Mucosa of rectum (tissue), 2 donors: ENCODE results near the gene CHRD.
A peak's percentile ranks its signal among the peaks of the same experiment; 100 is the strongest.
"Not testable (repeated sequence)": the region's sequence is repeated elsewhere in the genome, so short reads cannot be mapped to it uniquely, and the experiment has no call there.

Source experiments
- H3K27ac ChIP-seq, 2 donors: one replicate each; pipeline ENCODE4 v1.7.0; 2013; ENCODE audit warnings: inconsistent platforms in 2 of 2, low read depth in 2 of 2, low read length in 2 of 2
- H3K27me3 ChIP-seq, 2 donors: one replicate each; pipeline ENCODE4 v1.7.0; 2013; ENCODE audit warnings: low read length in 2 of 2; ENCODE audit not compliant: control insufficient read depth in 2 of 2, insufficient read depth in 2 of 2
- H3K36me3 ChIP-seq, 2 donors: one replicate each; pipeline ENCODE4 v1.7.0; 2013; ENCODE audit warnings: low read length in 2 of 2; ENCODE audit not compliant: control insufficient read depth in 2 of 2, insufficient read depth in 2 of 2
- H3K4me1 ChIP-seq, 2 donors: one replicate each; pipeline ENCODE4 v1.7.0; 2013; ENCODE audit warnings: low read length in 2 of 2, mild to moderate bottlenecking in 1 of 2; ENCODE audit not compliant: control insufficient read depth in 2 of 2, insufficient read depth in 2 of 2
- H3K4me3 ChIP-seq, 2 donors: one replicate each; pipeline ENCODE4 v1.7.0; 2013; ENCODE audit warnings: low read length in 2 of 2
- H3K9ac ChIP-seq, 2 donors: one replicate each; pipeline ENCODE4 v1.7.0; 2013; ENCODE audit warnings: low read length in 2 of 2, low read depth in 1 of 2, mild to moderate bottlenecking in 1 of 2
- H3K9me3 ChIP-seq, 2 donors: one replicate each; pipeline ENCODE4 v1.7.0; 2013; ENCODE audit warnings: low read length in 2 of 2; ENCODE audit not compliant: control insufficient read depth in 2 of 2
- donor health status: healthy.
- donor health status: Normal muscosa, but diverticular disease.

CHRD gene

GRCh38 chr3:184337981-184338380 lies 41.9 kb upstream of the CHRD start:
- peak overlapping the region in 1 of 2 donors; percentile 32 for H3K9ac ChIP-seq
- H3K27ac ChIP-seq = peak overlapping the region; percentile 30 to 95
- H3K27me3 ChIP-seq = no peaks in the 10 kb centered on the region
- no peaks in the 10 kb centered on the region for H3K9me3 ChIP-seq
- H3K4me1 ChIP-seq = peaks cover 22 to 25% of the 10 kb centered on the region in 2 donors
- peaks cover 24 to 31% of the 10 kb centered on the region in 2 donors for H3K36me3 ChIP-seq
- peak overlapping the region in 1 of 2 donors; percentile 28 for H3K4me3 ChIP-seq

- Histone ChIP-seq H3K4me1 (peaks cover 22 to 25% of the 10 kb centered on the region in 2 donors), H3K4me3 (peak overlapping the region in 1 of 2 donors; percentile 7), H3K9ac (no peak overlapping the region), H3K27ac (peak overlapping the region; percentile 30 to 95), H3K36me3 (peaks cover 25 to 31% of the 10 kb centered on the region in 2 donors), H3K9me3 (no peaks in the 10 kb centered on the region), H3K27me3 (no peaks in the 10 kb centered on the region)
Observed at GRCh38 chr3:184338511-184338945, 41.3 kb upstream of the CHRD start.

- Histone ChIP-seq H3K4me1 (peaks cover 22 to 25% of the 10 kb centered on the region in 2 donors), H3K9ac (no peak overlapping the region), H3K9me3 (no peaks in the 10 kb centered on the region), H3K27me3 (no peaks in the 10 kb centered on the region), H3K4me3 (peak overlapping the region in 1 of 2 donors; percentile 7), H3K36me3 (peaks cover 22 to 29% of the 10 kb centered on the region in 2 donors), H3K27ac (no peak overlapping the region)
Observed at GRCh38 chr3:184339001-184339400, 40.9 kb upstream of the CHRD start.

DNA sequence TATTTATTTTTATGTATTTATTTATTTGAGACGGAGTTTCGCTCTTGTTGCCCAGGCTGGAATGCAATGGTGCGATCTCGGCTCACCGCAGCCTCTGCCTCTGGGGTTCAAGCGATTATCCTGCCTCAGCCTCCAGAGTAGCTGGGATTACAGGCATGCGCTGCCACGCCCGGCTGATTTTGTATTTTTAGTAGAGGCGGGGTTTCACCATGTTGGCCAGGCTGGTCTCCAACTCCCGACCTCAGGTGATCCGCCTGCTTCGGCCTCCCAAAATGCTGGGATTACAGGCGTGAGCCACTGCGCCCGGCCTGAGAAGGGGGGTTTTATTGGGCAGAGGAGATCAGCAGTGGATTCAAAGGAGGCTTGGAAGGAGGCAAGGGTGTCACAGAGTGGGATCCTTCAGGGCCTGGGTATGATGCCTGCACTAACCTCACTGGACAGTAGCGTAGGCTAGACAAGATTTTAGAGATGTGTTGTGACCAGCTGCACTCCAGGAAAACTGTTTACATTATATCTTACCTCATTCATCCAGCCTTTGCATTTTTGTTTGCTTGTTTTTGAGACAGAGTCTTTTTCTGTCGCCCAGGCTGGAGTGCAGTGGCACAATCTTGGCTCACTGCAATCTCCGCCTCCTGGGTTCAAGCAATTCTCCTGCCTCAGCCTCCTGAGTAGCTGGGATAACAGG lies 40.3 kb upstream of the CHRD start:
- H3K27me3 ChIP-seq, H3K4me3 ChIP-seq, H3K9ac ChIP-seq, H3K27ac ChIP-seq, H3K9me3 ChIP-seq: not testable (repeated sequence)
- H3K36me3 ChIP-seq = peaks cover 22 to 24% of the 10 kb centered on the region in 2 donors
- H3K4me1 ChIP-seq = peaks cover 22 to 25% of the 10 kb centered on the region in 2 donors

DNA sequence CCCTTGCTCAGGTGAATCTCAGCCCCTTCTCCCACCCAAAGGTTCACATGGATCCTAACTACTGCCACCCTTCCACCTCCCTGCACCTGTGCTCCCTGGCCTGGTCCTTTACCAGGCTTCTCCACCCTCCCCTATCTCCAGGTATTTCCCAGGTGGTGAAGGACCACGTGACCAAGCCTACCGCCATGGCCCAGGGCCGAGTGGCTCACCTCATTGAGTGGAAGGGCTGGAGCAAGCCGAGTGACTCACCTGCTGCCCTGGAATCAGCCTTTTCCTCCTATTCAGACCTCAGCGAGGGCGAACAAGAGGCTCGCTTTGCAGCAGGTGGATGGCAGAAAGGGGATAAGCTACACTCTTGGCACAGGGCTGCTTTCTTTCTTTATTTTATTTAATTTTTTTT lies 37.9 kb upstream of the CHRD start:
- Histone ChIP-seq H3K9ac (no peak overlapping the region), H3K36me3 (peaks cover 21 to 22% of the 10 kb centered on the region in 2 donors), H3K27ac (no peak overlapping the region), H3K4me3 (no peak overlapping the region), H3K9me3 (no peaks in the 10 kb centered on the region), H3K4me1 (peaks cover 16 to 30% of the 10 kb centered on the region in 2 donors), H3K27me3 (no peaks in the 10 kb centered on the region)

- Histone ChIP-seq H3K27me3 (no peaks in the 10 kb centered on the region), H3K9me3 (no peaks in the 10 kb centered on the region), H3K4me3 (no peak overlapping the region), H3K9ac (no peak overlapping the region), H3K36me3 (peaks cover 22 to 24% of the 10 kb centered on the region in 2 donors), H3K27ac (no peak overlapping the region), H3K4me1 (peaks cover 6 to 16% of the 10 kb centered on the region in 2 donors)
Observed at GRCh38 chr3:184343200-184343876, 36.5 kb upstream of the CHRD start.

DNA sequence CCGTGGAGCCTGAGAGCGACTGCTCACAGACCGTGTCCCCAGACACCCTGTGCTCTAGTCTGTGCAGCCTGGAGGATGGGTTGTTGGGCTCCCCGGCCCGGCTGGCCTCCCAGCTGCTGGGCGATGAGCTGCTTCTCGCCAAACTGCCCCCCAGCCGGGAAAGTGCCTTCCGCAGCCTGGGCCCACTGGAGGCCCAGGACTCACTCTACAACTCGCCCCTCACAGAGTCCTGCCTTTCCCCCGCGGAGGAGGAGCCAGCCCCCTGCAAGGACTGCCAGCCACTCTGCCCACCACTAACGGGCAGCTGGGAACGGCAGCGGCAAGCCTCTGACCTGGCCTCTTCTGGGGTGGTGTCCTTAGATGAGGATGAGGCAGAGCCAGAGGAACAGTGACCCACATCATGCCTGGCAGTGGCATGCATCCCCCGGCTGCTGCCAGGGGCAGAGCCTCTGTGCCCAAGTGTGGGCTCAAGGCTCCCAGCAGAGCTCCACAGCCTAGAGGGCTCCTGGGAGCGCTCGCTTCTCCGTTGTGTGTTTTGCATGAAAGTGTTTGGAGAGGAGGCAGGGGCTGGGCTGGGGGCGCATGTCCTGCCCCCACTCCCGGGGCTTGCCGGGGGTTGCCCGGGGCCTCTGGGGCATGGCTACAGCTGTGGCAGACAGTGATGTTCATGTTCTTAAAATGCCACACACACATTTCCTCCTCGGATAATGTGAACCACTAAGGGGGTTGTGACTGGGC lies 35.1 kb upstream of the CHRD start:
- no peak overlapping the region for H3K9ac ChIP-seq
- H3K27ac ChIP-seq = no peak overlapping the region
- H3K36me3 ChIP-seq = peaks cover 22 to 24% of the 10 kb centered on the region in 2 donors

DNA sequence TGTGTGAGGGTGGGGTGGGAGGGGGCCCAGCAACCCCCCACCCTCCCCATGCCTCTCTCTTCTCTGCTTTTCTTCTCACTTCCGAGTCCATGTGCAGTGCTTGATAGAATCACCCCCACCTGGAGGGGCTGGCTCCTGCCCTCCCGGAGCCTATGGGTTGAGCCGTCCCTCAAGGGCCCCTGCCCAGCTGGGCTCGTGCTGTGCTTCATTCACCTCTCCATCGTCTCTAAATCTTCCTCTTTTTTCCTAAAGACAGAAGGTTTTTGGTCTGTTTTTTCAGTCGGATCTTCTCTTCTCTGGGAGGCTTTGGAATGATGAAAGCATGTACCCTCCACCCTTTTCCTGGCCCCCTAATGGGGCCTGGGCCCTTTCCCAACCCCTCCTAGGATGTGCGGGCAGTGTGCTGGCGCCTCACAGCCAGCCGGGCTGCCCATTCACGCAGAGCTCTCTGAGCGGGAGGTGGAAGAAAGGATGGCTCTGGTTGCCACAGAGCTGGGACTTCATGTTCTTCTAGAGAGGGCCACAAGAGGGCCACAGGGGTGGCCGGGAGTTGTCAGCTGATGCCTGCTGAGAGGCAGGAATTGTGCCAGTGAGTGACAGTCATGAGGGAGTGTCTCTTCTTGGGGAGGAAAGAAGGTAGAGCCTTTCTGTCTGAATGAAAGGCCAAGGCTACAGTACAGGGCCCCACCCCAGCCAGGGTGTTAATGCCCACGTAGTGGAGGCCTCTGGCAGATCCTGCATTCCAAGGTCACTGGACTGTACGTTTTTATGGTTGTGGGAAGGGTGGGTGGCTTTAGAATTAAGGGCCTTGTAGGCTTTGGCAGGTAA lies 34.3 kb upstream of the CHRD start:
- Histone ChIP-seq H3K4me3 (no peak overlapping the region), H3K27ac (peak overlapping the region; percentile 66 to 87)

More for the DNA sequence above, 35.1 kb upstream of the CHRD start:
- Histone ChIP-seq H3K27me3 (no peaks in the 10 kb centered on the region), H3K4me1 (peaks cover 6 to 16% of the 10 kb centered on the region in 2 donors), H3K4me3 (no peak overlapping the region), H3K9me3 (no peaks in the 10 kb centered on the region)

GRCh38 chr3:184346480-184347190 lies 33.2 kb upstream of the CHRD start:
- H3K4me3 ChIP-seq = no peak overlapping the region
- peak overlapping the region in 1 of 2 donors; percentile 52 for H3K9ac ChIP-seq
- peaks cover 11 to 26% of the 10 kb centered on the region in 2 donors for H3K4me1 ChIP-seq
- H3K36me3 ChIP-seq = peaks cover 23 to 28% of the 10 kb centered on the region in 2 donors
- peak overlapping the region; percentile 66 to 87 for H3K27ac ChIP-seq
- no peaks in the 10 kb centered on the region for H3K9me3 ChIP-seq
- H3K27me3 ChIP-seq = no peaks in the 10 kb centered on the region

More for the DNA sequence above, 34.3 kb upstream of the CHRD start:
- no peaks in the 10 kb centered on the region for H3K27me3 ChIP-seq
- peaks cover 6 to 16% of the 10 kb centered on the region in 2 donors for H3K4me1 ChIP-seq
- no peaks in the 10 kb centered on the region for H3K9me3 ChIP-seq
- peak overlapping the region in 1 of 2 donors; percentile 52 for H3K9ac ChIP-seq
- peaks cover 22 to 24% of the 10 kb centered on the region in 2 donors for H3K36me3 ChIP-seq
